WI38 (cell line): Measurements from ENCODE around the gene CCDC71.

Source experiments
- H3K4me3 ChIP-seq: 2 replicates; pipeline ENCODE4 v1.5.1; 2011; ENCODE audit warnings: low read depth, mild to moderate bottlenecking, control low read depth, low read length
- TF ChIP-seq, protein P1 (sequence below): IDR thresholded peaks from 2 replicates; pipeline ENCODE4 v1.5.1; 2012; ENCODE audit warnings: low read depth, mild to moderate bottlenecking, control low read depth, low read length

Gene CCDC71

DNA sequence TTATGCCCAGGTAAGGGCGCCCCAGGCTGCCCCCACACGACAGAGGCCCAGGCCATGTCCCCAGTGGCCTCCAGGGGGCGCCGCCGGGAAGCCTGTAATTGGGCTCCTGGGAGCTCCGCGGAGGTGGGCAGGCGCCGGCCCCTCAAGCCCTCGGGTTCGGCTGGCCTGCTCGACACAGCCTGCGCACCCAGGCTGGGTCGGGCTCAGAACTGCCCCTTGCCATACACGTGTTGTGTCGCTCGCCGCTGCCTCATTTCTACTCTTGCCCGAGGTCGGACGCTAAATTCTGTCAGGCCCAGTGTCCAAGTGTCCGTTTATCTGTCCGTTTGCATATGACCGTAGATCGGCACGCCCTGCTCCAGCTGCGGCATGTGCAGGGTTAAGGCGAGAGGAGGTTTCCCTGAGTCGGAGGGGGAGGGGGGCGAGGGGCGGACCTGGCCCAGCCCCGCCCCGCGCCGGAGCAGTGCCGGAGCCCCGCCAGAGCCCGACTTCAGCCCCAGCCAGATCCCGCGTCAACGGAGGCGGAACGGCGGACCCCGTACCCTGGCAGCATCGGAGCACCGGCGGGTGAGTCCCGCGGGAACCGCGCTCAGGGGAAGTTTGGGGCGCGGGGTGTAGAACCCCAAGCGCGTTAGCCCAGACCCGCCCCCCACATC is 5.1 kb upstream of the CCDC71 start, which contains the start of gene KLHDC8B:
Gene KLHDC8B (plus strand): TSS at position 480 of the 656 bp plus-strand sequence. CDS start 1,172 bp downstream, outside the sequence.
- TF ChIP-seq, protein P1, sequence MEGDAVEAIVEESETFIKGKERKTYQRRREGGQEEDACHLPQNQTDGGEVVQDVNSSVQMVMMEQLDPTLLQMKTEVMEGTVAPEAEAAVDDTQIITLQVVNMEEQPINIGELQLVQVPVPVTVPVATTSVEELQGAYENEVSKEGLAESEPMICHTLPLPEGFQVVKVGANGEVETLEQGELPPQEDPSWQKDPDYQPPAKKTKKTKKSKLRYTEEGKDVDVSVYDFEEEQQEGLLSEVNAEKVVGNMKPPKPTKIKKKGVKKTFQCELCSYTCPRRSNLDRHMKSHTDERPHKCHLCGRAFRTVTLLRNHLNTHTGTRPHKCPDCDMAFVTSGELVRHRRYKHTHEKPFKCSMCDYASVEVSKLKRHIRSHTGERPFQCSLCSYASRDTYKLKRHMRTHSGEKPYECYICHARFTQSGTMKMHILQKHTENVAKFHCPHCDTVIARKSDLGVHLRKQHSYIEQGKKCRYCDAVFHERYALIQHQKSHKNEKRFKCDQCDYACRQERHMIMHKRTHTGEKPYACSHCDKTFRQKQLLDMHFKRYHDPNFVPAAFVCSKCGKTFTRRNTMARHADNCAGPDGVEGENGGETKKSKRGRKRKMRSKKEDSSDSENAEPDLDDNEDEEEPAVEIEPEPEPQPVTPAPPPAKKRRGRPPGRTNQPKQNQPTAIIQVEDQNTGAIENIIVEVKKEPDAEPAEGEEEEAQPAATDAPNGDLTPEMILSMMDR = peak; percentile 93

DNA sequence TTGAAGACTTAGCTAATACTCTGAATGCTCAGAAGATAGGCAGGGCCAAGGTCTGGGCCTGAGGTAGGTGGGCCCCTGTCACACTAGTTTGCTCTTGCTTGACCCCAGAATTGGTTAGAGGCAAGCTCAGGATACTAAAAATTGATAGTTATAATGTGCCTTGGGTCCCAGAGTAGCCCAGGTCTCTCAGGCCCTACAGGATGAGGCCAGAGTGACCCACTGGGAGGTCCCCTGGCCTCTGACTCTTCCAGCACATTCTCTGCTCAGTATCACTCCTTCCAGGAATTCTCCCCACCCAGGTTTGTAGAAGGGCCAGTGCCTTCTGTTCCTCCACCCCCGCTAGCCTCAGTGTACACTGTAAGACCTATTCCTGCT is 4.6 kb upstream of the CCDC71 start:
- peak overlapping the region; percentile 85 for H3K4me3 ChIP-seq
- TF ChIP-seq, protein P1 = no peak

More for the DNA sequence above, 5.1 kb upstream of the CCDC71 start, which contains the start of gene KLHDC8B:
- peak within 1 kb of the TSS; percentile 85 for H3K4me3 ChIP-seq

DNA sequence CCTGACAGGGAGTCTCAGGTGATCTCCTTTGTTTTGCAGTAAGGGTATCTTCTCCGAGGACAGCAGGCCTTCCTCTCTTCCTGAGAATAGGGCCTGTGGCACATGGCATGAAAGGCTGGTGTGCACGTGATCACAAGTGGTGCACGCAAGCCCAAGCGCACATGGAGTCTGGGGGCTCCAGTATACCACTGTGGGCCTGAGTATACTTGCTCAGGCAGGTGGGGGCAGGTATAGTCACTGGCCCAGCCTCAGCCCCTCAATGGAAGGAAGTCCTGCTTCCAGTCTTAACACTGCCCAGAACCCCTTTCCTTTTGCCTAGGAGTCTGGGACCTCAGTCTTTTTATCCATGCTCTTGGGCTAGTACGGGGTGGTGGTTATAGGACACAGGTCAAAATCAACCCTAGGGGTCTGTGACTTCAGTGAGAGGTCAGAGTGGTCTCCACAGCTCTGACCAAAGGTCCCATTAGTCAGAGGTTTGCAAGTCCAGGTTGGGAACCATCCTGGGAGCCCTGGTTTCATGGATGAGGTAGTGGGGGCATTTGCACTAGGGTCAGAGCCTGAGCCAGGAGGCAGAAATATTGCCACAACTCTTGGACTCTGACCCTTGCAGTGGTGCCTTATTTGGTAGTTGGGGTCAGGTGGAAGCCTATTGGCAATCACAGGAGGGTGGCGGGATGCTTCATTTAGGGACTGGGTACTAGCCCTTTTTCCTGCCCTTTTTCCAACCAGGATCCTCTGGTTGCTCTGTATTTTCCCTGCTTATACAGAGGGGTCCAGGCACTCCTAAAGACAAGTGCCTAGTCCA is 823 bp upstream of the CCDC71 start:
- peak overlapping the region; percentile 97 for H3K4me3 ChIP-seq
- TF ChIP-seq, protein P1 = no peak

DNA sequence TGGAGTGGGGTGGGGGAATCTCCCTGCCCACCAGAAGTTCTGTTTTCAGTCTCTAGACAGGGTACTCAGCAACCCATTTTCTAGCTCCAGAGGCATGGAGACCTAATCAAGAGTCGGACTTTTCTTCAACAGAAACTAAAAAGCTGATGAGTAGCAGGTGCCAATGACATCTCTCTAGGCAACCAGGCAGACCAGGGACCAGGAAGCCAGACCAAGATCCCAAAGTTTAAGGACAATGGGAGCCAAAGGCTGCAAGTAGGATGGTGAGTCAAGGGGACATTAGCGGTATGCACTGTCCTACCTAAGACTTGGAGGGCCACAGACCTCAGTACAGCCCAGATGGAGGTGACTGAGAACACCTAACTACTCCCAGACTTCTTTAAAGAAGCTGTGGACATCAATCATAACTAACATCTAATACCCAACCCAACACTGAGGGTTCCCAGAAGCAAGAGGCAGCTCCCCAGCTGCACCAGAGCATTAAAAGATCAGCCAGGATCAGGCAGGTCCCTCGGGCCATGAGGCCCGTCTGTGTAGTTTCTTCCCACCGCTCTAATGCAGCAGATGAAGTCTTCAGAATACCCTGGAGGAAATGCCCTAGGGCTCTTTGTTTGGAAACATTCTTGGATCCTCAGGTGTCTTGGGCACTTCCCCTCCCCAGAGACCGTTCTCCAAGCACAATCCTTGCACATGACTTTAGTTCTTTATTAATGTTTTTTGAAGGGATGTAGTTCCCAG is 979 bp downstream of the CCDC71 start:
- TF ChIP-seq, protein P1 = no peak
- peak overlapping the region; percentile 97 for H3K4me3 ChIP-seq

DNA sequence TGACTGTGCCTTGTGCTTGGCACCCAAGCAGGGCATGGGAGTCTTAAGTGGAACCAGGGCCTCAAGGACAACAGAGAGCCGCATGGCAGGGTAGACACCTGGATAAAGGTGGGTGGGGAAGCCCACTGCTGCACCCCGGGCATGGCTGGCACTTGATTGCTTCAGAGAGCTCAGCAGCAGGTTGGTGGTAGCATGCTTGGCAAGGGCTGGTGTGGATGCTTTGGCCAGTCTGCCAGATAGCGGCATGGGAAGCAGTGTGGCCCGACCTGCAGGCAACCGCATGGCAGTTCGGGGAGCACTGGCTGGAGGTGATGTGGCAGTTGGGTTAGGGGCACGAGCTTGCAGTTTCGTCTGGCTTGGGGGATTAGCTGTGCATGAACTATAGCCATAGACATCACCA is 2.5 kb downstream of the CCDC71 start:
- TF ChIP-seq, protein P1 = no peak

DNA sequence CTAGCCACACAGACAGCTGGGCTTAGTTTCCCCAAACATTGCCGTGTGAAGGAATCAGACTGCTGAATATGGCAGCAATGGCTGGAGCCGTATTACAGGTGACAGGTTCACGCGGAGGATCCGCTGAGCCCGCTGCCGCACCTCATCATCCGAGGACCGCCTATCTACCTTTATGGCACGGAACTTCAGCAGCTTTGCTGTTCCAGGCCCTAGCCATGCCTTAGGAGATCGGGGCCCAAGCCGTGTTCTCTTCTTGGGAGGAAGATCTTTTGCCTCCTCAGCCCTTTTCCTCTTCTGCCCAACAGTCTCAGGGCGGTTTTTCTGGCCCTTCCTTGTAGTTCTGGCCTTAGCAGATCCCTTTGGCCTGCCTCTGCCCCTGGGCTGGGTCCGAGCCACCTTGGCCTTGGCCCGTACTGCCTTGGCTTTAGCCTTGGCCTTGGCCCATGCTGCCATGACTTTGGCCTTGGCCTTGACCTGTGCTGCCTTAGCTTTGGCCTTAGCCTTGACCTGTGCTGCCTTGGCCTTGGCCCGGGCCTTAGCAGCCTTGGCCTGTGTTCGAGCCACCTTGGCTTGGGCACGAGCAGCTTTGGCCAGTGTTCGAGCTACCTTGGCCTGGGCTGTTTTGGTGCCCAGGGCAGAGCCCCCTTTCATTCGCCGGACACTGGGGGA is 3.2 kb downstream of the CCDC71 start:
- TF ChIP-seq, protein P1 = no peak
- H3K4me3 ChIP-seq = no peak overlapping the region

More for the DNA sequence above, 2.5 kb downstream of the CCDC71 start:
- no peak overlapping the region for H3K4me3 ChIP-seq
